Psoas muscle (tissue), 8 donors: Measurements from ENCODE around the gene TNPO2. TPM values are rescaled to one million over a fixed set of nuclear protein-coding genes. Genes with fewer than 3 reads are reported as not detected.
A peak's percentile ranks its signal among the peaks of the same experiment; 100 is the strongest.
"Not testable (repeated sequence)": the region's sequence is repeated elsewhere in the genome, so short reads cannot be mapped to it uniquely, and the experiment has no call there.

ENCODE experiments used
- ATAC-seq, 4 donors: fragments of 200-7000 bp; cut with Tn5 transposase; one replicate each; pipeline ENCODE4 v1.9.1; 2020; ENCODE audit warnings: moderate library complexity in 3 of 4, mild to moderate bottlenecking in 2 of 4
- DNase-seq, 2 donors: peaks; one replicate each; pipeline ENCODE4 v3.0.0-alpha.2; 2020
- H3K27ac ChIP-seq: fragments of 200-600 bp; one replicate; pipeline ENCODE4 v1.8.0; 2022
- H3K27me3 ChIP-seq, 3 donors: fragments of 200-600 bp in 1 of 3; one replicate each; pipeline versions ENCODE4 v1.6.1 to v1.8.0; 2013 to 2022; ENCODE audit warnings: low read length in 2 of 3, mild to moderate bottlenecking in 2 of 3, moderate library complexity in 1 of 3; ENCODE audit not compliant: insufficient read depth in 3 of 3
- H3K36me3 ChIP-seq, 2 donors: fragments of 200-600 bp in 1 of 2; one replicate each; pipeline versions ENCODE4 v1.6.1 to v1.8.0; 2013 to 2022; ENCODE audit warnings: low read depth in 1 of 2, mild to moderate bottlenecking in 1 of 2, moderate library complexity in 1 of 2; ENCODE audit not compliant: insufficient read depth in 1 of 2
- H3K4me1 ChIP-seq: fragments of 200-600 bp; one replicate; pipeline ENCODE4 v1.8.0; 2022
- H3K4me3 ChIP-seq: fragments of 200-600 bp; one replicate; pipeline ENCODE4 v1.8.0; 2022; ENCODE audit warnings: mild to moderate bottlenecking
- H3K9me3 ChIP-seq: fragments of 200-600 bp; one replicate; pipeline ENCODE4 v1.8.0; 2022
- CTCF ChIP-seq: fragments of 200-600 bp; IDR thresholded peaks from one replicate; pipeline ENCODE4 v1.8.0; 2022; ENCODE audit warnings: antibody characterized with exemption
- WGBS, 3 donors: extraction: QIAGEN DNeasy Blood & Tissue Kit; methylation state at CpG; one replicate each; pipeline versions ENCODE4 v1.1.6 to v1.1.7; 2013; 5-methylcytosine and 5-hydroxymethylcytosine counted together
- intact Hi-C, 2 donors: fragments of 100-400 bp; cut with DNase I; formaldehyde crosslinking; loops; one replicate each; pipeline versions ENCODE4 v1.11.0 to v1.14.2; 2022
- polyA plus RNA-seq, 3 donors: library from polyadenylated mRNA; stranded (reverse); fragments of 200-250 nt; gene quantifications; one replicate each; pipeline ENCODE4 v1.2.3, GENCODE V29; 2013
- total RNA-seq, 4 donors: library from RNA; stranded (reverse); fragmentation: NEBNext Ultra II Directional in 2 of 4; extraction: Animal tissue kit (Norgen Biotek cat#: 25700) in 2 of 4; gene quantifications; one replicate each; pipeline versions ENCODE4 v1.2.1 to v1.2.4, GENCODE V29; 2021 to 2023
- donor health status: healthy with polysubstance abuse.
- donor health status: DM: no; HTN: no; CAD: no; lungs with moderate emphysema.
- donor health status: Bipolar disorder and iron deficiency.
- donor health status: healthy.
- donor health status: DM: yes; HTN: yes; CAD: no.
- donor health status: DM: no; HTN: no; CAD: no.
- donor health status: DM: no; HTN: no; CAD: no.
- donor health status: DM: yes; HTN: yes; CAD: no.

The TNPO2 gene
- total and polyA plus RNA-seq, 7 donors, result 17.4 to 48.1 (median 31.2) TPM

GRCh38 chr19:12701596-12702282, 22.0 kb downstream of the TNPO2 start:
- Histone ChIP-seq H3K27ac (no peak overlapping the region), H3K36me3 (peaks cover 12 to 88% of the 10 kb centered on the region in 2 donors), H3K27me3 (no peaks in the 10 kb centered on the region), H3K4me1 (no peaks in the 10 kb centered on the region), H3K4me3 (no peak overlapping the region), H3K9me3 (no peaks in the 10 kb centered on the region)
- 85 to 88% (median 87%) methylated on average over 28 to 33 of the region's 33 CpGs for WGBS, 3 donors
- ATAC-seq (no peak), DNase-seq (no peak)
- intact Hi-C loops, result no loop called here
- no peak for TF ChIP-seq CTCF

- TF ChIP-seq CTCF, result no peak
- Histone ChIP-seq H3K4me3 (no peak overlapping the region), H3K36me3 (peaks cover 6 to 52% of the 10 kb centered on the region in 2 donors), H3K27ac (no peak overlapping the region), H3K27me3 (no peaks in the 10 kb centered on the region), H3K9me3 (no peaks in the 10 kb centered on the region), H3K4me1 (peaks cover 10% of the 10 kb centered on the region)
- ATAC-seq (no peak), DNase-seq (no peak)
- intact Hi-C loops, result no loop called here
- WGBS, 3 donors, result 74 to 87% (median 76%) methylated on average over 6 of the region's 6 CpGs
These were observed 25.6 kb downstream of the TNPO2 start for GRCh38 chr19:12698138-12698537.

GRCh38 chr19:12697425-12697824, 26.3 kb downstream of the TNPO2 start:
- 93 to 95% (median 94%) methylated on average over 22 of the region's 22 CpGs for WGBS, 3 donors
- ATAC-seq, intact Hi-C loops, H3K27me3 ChIP-seq, H3K9me3 ChIP-seq, DNase-seq, H3K27ac ChIP-seq, H3K4me1 ChIP-seq: not testable (repeated sequence)
- H3K36me3 ChIP-seq, result peaks cover 6 to 45% of the 10 kb centered on the region in 2 donors
- H3K4me3 ChIP-seq, result peak overlapping the region; percentile 93

- ATAC-seq, result peak; percentile 90 to 96 (median 92)
- H3K27me3 ChIP-seq, result no peaks in the 10 kb centered on the region
- H3K27ac ChIP-seq, result peak within 1 kb of the TSS; percentile 88
- H3K36me3 ChIP-seq, result peaks cover 6 to 37% of the 10 kb centered on the region in 2 donors
- intact Hi-C loops, result no loop called here
- no peaks in the 10 kb centered on the region for H3K9me3 ChIP-seq
- no peak for TF ChIP-seq CTCF
- peak; percentile 96 to 98 for DNase-seq
- WGBS, 3 donors, result 6% methylated on average over 58 to 59 of the region's 59 CpGs
- H3K4me3 ChIP-seq, result peak within 1 kb of the TSS; percentile 93
- peaks cover 10% of the 10 kb centered on the region for H3K4me1 ChIP-seq
These were observed 27.1 kb downstream of the TNPO2 start, which contains the start of gene FBXW9 for GRCh38 chr19:12696366-12697335. Gene FBXW9 (minus strand): TSS chr19:12696631. CDS start chr19:12696581, 50 bp downstream.

GRCh38 chr19:12695997-12696365, 27.8 kb downstream of the TNPO2 start:
- no peak for TF ChIP-seq CTCF

More at GRCh38 chr19:12695997-12696365, 27.8 kb downstream of the TNPO2 start:
- DNase-seq, result no peak
- peak; percentile 9 to 28 (median 18) for ATAC-seq
- Histone ChIP-seq H3K4me1 (peaks cover 10% of the 10 kb centered on the region), H3K27ac (peak overlapping the region; percentile 88), H3K27me3 (no peaks in the 10 kb centered on the region), H3K9me3 (no peaks in the 10 kb centered on the region), H3K36me3 (peaks cover 4 to 31% of the 10 kb centered on the region in 2 donors), H3K4me3 (peak overlapping the region; percentile 93)
- 2 to 3% (median 3%) methylated on average over 26 to 36 of the region's 36 CpGs for WGBS, 3 donors
- intact Hi-C loops, result no loop called here
